IMR-90 (cell line): Measurements from ENCODE around the gene SERF1A.
"Not testable (repeated sequence)": the region's sequence is repeated elsewhere in the genome, so short reads cannot be mapped to it uniquely, and the experiment has no call there.

Source experiments
- CEBPB ChIP-seq: IDR thresholded peaks from 2 replicates; pipeline ENCODE4 v1.6.1; 2012; ENCODE audit warnings: low read depth, low read length, improper control_type of control experiment
- CTCF ChIP-seq: conservative IDR thresholded peaks from 2 replicates; pipeline ENCODE4 v1.5.1; 2012; ENCODE audit warnings: mild to moderate bottlenecking, low read depth, low read length, improper control_type of control experiment
- POLR2A ChIP-seq: IDR thresholded peaks from 2 replicates; pipeline ENCODE4 v1.6.1; 2012; ENCODE audit warnings: mild to moderate bottlenecking, low read depth, low read length
- USF2 ChIP-seq: fragments of 150-350 bp; IDR thresholded peaks from 2 replicates; pipeline ENCODE4 v1.6.1; 2017; ENCODE audit warnings: mild to moderate bottlenecking, antibody characterized with exemption, low read length, low read depth

DNA sequence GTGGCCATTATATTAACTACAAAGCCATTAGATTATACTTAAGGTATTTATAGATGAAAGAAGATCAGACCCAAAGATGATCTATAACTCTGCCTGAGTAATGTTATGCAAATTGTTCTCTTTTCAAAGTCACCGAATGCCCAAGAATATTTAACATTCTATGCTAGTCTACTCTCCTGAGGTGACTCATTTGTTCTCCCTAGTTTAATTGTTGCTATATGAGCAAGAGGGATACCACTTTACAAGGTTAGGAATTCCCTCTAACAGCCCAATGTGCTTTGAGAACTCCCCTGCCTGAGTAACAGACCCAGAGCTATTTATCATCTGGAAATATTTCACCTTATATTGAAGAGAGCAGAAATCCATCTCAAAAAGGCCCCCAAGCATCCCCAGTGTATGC, 29.8 kb upstream of the SERF1A start:
- not testable (repeated sequence) for TF ChIP-seq CTCF, USF2, POLR2A, CEBPB
